NCI-H1092 (cell line): ENCODE data around the gene RAVER1.
A peak's percentile ranks its signal among the peaks of the same experiment; 100 is the strongest.
"Not testable (repeated sequence)": the region's sequence is repeated elsewhere in the genome, so short reads cannot be mapped to it uniquely, and the experiment has no call there.

Experiments
- DNase-seq: peaks from one replicate; lab custom pipeline; 2025; lab: John Stamatoyannopoulos, UW

The RAVER1 gene

DNA sequence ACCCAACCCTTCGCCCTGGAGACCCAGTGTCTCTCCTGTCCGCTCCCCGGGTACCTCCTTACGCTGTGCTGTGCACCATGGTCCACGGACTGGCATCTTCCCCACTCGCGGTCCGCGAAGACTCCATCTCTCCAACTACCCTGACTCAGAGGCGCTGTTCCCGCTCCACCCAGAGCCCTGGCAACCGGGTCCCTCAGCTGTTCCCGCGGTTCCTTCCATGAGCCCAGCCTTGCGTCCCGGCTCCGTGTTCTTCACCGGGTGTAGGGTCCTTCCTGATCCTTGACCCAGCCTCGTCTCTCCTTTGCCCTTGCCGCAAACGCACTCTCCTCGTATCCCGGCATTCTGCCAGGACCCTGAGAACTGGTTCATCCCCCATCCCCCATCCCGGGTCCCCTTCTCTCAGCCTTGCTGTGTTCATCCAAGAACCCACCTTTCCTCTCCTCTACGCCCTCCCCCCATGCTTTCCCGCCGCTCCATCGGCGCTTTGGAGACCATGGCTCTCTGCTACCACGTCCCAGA lies 42.9 kb downstream of the RAVER1 start:
- no peak for DNase-seq

DNA sequence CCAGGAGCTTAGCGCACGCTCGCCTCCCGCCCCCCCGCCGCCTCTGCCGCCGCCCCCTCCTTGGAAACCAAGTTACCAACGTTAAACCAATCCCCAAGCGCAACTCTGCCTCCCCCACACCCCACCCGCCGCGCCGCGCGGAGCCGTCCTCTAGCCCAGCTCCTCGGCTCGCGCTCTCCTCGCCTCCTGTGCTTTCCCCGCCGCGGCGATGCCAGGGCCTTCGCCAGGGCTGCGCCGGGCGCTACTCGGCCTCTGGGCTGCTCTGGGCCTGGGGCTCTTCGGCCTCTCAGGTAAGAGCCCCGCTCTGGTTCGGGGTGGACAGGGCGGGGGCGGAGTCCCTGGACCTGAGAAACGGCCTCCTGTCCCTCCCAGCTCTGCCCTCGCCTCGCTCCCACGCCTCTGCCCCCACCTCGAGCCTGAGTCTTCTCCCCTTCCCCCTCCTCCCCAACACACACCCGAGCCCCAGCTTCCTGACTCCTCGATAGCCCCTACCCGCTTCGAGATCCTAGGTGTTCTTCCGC lies 43.4 kb downstream of the RAVER1 start, which contains the start of gene ICAM5:
Gene ICAM5, plus strand, starts transcription at position 117 of the 521 bp plus-strand sequence. Its CDS starts 92 bp downstream, at position 209.
- DNase-seq = no peak

DNA sequence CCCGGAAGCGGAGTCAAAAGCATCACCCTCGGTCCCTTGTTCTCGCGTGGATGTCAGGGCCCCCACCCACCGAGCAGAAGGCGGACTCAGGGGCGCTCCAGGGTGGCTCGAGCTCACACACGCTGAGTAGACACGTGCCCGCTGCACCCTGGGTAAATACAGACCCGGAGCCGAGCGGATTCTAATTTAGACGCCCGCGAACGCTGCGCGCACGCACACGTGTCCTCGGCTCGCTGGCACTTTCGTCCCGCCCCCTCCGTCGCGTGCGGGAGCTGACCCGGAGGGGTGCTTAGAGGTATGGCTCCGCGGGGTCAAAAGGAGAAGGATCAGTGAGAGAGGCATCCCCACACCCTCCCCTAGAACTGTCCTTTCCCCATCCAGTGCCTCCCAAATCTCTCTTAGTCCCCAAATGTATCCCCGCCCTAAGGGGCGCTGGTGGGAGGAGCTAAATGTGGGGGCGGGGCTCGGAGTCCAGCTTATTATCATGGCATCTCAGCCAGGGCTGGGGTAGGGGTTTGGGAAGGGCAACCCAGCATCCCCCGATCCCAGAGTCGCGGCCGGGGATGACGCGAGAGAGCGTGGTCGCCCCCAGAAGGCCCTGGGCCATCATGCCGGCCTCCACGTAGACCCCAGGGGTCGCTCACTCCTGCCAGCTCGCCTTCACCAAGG lies 44.0 kb downstream of the RAVER1 start:
- peak; percentile 22 for DNase-seq

DNA sequence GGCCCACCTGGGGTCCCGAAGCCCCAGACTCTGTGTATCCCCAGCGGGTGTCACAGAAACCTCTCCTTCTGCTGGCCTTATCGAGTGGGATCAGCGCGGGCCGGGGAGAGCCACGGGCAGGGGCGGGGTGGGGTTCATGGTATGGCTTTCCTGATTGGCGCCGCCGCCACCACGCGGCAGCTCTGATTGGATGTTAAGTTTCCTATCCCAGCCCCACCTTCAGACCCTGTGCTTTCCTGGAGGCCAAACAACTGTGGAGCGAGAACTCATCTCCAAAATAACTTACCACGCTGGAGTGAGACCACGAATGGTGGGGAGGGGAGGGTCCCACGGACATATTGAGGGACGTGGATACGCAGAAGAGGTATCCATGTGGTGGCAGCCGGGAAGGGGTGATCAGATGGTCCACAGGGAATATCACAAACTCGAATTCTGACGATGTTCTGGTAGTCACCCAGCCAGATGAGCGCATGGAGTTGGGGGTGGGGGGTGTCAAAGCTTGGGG lies 44.6 kb downstream of the RAVER1 start:
- DNase-seq = no peak

DNA sequence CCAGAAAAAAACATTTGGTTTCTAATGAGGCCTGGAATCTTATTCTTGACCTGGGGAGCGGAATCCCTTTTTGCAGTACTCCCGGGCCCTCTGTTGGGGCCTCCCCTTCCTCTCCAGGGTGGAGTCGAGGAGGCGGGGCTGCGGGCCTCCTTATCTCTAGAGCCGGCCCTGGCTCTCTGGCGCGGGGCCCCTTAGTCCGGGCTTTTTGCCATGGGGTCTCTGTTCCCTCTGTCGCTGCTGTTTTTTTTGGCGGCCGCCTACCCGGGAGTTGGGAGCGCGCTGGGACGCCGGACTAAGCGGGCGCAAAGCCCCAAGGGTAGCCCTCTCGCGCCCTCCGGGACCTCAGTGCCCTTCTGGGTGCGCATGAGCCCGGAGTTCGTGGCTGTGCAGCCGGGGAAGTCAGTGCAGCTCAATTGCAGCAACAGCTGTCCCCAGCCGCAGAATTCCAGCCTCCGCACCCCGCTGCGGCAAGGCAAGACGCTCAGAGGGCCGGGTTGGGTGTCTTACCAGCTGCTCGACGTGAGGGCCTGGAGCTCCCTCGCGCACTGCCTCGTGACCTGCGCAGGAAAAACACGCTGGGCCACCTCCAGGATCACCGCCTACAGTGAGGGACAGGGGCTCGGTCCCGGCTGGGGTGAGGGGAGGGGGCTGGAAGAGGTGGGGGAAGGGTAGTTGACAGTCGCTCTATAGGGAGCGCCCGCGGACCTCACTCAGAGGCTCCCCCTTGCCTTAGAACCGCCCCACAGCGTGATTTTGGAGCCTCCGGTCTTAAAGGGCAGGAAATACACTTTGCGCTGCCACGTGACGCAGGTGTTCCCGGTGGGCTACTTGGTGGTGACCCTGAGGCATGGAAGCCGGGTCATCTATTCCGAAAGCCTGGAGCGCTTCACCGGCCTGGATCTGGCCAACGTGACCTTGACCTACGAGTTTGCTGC lies 46.3 kb downstream of the RAVER1 start, which contains the start of gene ICAM4:
Gene ICAM4, plus strand, starts transcription at position 153 of the 935 bp plus-strand sequence. Its CDS starts 58 bp downstream, at position 211.
- no peak for DNase-seq

DNA sequence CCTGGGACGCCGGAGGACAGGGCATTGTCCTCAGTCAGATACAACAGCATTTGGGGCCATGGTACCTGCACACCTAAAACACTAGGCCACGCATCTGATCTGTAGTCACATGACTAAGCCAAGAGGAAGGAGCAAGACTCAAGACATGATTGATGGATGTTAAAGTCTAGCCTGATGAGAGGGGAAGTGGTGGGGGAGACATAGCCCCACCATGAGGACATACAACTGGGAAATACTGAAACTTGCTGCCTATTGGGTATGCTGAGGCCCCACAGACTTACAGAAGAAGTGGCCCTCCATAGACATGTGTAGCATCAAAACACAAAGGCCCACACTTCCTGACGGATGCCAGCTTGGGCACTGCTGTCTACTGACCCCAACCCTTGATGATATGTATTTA lies 47.9 kb downstream of the RAVER1 start:
- DNase-seq = no peak

DNA sequence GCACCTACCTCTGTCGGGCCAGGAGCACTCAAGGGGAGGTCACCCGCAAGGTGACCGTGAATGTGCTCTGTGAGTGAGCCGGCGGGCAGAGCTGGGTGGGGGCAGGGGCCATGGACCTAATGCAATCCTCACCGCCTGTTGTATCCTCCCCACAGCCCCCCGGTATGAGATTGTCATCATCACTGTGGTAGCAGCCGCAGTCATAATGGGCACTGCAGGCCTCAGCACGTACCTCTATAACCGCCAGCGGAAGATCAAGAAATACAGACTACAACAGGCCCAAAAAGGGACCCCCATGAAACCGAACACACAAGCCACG lies 48.4 kb downstream of the RAVER1 start:
- DNase-seq = no peak

DNA sequence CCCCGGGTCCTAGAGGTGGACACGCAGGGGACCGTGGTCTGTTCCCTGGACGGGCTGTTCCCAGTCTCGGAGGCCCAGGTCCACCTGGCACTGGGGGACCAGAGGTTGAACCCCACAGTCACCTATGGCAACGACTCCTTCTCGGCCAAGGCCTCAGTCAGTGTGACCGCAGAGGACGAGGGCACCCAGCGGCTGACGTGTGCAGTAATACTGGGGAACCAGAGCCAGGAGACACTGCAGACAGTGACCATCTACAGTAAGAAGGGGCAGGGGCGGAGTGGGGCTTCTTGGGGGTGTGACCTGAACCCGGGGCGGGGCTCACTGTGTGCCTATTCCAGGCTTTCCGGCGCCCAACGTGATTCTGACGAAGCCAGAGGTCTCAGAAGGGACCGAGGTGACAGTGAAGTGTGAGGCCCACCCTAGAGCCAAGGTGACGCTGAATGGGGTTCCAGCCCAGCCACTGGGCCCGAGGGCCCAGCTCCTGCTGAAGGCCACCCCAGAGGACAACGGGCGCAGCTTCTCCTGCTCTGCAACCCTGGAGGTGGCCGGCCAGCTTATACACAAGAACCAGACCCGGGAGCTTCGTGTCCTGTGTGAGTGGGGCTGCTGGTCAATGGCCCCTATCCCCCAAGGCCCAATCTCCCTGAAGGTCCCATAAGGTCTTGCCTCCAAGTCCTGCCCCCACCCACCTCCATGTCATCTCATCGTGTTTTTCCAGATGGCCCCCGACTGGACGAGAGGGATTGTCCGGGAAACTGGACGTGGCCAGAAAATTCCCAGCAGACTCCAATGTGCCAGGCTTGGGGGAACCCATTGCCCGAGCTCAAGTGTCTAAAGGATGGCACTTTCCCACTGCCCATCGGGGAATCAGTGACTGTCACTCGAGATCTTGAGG lies 49.0 kb downstream of the RAVER1 start:
- no peak for DNase-seq

DNA sequence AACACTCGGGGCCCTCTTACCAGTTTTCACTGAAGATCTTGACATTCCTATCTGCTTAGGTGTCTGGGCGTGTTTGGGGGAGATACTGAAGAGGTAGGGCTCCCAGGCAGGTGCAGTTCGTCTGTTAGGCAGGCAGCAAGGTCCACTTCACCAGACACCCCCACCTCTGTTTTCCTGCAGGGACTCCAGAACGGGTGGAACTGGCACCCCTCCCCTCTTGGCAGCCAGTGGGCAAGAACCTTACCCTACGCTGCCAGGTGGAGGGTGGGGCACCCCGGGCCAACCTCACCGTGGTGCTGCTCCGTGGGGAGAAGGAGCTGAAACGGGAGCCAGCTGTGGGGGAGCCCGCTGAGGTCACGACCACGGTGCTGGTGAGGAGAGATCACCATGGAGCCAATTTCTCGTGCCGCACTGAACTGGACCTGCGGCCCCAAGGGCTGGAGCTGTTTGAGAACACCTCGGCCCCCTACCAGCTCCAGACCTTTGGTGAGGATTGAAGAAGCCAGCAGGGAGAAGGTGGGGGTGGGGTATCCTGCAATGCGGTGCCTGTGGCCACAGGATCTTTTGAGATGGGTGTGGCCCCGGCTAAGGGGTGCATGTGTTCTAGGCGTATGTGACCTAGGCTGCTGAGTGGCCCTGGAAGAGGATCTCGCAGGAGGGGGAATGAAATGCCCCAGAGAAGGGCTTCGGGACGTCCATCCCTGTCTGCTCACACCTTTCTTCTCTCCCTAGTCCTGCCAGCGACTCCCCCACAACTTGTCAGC lies 49.8 kb downstream of the RAVER1 start:
- DNase-seq = no peak

DNA sequence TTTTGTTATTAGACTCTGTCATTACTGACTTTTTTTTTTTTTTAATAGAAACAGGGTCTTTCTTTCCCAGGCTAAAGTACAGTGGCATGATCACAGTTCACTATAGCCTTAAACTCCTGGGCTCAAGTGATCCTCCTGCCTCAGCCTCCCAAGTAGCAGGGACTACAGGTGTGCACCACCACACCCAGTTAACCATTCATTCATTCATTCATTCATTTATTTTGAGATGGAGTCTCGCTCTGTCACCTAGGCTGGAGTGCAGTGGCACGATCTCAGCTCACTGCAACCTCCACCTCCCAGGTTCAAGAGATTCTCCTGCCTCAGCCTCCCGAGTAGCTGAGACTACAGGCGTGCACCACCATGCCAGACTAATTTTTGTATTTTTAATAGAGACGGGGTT lies 51.3 kb downstream of the RAVER1 start:
- DNase-seq = not testable (repeated sequence)

DNA sequence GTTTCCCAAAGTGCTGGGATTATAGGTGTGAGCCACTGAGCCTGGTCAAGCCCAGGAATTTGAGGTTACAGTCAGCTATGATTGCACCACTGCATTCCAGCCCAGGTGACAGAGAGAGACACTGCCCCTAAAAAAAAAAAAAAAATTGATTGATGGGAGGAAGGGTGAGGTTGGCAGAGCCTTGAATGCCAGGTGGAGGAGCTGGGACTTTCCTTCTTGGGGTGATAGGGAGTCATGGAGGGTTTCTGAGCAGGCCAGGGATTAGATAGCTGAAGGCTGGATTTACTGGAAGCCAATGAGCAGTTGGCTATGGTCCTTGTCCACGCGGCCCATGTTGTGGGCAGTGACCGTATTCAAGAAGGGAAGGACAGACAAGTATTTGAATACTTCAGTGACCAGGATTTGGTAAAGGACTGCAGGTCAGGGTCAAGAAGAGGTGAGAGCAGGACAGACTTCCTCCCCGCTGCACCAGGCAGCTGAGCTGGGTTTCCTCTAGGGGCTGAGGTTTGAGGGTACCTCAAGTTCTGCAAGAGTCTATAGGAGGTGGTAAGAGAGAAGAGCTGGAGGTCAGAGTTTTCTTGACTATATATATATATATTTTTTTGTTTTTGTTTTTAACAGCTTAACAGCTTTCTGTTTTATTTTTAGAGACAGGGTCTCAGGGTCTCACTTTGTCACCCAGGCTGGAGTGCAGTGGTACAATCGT lies 53.4 kb downstream of the RAVER1 start:
- DNase-seq = no peak

DNA sequence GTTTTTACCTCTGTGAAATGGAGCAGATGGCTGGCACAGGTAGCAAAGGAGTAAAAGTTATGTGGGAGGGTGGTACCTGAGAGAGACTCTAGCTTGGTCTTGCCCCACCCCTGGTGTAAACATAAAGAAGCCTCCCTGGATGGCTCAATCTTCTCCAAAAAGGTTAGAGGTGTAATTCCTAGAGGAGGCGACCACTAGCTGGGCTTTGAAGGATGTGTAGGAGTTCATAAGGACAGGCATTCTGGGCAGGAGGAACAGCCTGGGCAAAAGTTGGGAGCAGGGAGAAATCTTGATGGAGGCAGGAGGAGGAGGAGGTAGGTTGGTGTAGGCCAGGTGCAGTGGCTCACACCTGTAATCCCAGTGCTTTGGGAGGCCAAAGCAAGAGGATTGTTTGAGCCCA lies 54.4 kb downstream of the RAVER1 start:
- no peak for DNase-seq

DNA sequence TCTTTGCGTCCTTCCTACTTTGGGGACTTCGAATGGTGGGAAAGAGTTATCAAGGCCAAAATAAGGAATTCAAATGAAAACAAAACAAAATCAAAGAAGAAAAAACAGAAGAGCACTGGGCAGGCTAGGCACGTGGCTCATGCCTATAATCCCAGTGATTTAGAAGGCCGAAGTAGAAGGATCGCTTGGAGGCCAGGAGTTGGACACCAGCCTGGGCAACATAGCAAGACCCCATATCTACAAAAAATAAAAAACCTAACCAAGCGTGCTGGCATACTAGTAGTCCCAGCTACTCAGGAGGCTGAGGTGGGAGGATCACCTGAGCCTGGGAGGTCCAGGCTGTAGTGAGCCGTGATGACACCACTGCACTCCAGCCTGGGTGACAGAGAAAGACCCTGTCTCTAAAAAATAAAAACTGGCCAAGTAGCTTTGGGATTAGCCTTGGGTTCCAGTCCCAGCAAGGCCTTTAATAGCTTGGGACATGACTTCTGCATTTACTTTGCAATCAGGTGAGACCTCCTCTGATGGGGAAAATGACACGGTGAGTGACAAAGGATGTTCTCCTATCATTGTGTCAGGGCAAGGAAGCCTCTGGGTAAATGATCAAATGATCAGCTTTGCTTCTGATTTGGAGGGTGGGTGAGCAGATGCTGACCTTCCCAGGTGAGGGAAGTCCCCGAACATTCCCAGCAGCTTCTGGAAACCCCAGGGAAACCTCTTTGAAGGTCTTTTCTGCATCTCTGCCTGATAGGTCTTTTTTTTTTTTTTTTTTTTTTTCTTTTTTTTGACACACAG lies 55.3 kb downstream of the RAVER1 start:
- DNase-seq = no peak

DNA sequence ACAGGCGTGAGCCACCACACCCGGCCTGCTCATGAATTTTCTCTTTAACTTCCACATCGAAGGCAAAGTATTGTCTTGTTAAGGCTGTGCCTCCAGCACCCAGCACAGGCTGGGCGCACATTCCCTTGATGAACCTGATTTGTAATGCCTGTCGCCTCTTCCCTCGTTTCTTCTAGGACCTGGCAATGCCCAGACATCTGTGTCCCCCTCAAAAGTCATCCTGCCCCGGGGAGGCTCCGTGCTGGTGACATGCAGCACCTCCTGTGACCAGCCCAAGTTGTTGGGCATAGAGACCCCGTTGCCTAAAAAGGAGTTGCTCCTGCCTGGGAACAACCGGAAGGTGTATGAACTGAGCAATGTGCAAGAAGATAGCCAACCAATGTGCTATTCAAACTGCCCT lies 58.7 kb downstream of the RAVER1 start:
- DNase-seq = no peak

DNA sequence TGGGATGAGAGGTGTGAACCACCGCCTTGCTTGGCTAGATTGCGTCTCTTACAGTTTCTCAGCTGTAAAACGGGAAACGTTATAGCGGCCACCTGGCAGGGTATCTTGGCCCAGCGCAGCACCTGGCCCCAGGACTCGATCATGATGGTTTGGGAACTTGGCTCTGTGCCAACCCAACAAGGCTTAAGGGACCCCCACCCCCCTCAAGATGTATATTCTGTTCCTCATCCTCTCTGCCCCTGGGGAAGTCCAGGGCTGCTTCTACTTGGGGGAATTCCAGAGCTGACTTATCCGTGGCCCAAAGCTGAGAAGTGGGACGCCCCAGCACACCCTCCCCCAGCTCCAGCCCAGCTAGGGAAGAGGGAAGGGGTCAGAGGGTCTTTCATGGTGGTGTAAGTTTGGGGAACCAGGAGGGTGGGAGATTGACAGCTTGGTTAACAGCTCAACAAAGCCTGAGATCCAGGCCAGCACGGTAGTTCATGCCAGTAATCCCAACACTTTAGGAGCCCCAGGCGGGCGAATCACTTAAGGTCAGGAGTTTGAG lies 61.7 kb downstream of the RAVER1 start:
- no peak for DNase-seq

DNA sequence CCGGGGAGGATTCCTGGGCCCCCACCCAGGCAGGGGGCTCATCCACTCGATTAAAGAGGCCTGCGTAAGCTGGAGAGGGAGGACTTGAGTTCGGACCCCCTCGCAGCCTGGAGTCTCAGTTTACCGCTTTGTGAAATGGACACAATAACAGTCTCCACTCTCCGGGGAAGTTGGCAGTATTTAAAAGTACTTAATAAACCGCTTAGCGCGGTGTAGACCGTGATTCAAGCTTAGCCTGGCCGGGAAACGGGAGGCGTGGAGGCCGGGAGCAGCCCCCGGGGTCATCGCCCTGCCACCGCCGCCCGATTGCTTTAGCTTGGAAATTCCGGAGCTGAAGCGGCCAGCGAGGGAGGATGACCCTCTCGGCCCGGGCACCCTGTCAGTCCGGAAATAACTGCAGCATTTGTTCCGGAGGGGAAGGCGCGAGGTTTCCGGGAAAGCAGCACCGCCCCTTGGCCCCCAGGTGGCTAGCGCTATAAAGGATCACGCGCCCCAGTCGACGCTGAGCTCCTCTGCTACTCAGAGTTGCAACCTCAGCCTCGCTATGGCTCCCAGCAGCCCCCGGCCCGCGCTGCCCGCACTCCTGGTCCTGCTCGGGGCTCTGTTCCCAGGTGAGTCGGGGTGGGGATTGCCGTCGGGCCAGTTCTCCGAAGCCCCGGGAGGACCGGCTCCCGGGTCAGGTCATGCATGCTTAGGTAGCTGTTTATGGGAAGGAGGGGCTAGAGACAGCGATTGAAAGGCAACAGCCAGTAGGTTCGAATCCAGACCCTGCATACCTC lies 62.5 kb downstream of the RAVER1 start, which contains the start of gene ICAM1:
Gene ICAM1, plus strand, starts transcription at position 505 of the 779 bp plus-strand sequence. Its CDS starts 40 bp downstream, at position 545.
- DNase-seq = no peak

DNA sequence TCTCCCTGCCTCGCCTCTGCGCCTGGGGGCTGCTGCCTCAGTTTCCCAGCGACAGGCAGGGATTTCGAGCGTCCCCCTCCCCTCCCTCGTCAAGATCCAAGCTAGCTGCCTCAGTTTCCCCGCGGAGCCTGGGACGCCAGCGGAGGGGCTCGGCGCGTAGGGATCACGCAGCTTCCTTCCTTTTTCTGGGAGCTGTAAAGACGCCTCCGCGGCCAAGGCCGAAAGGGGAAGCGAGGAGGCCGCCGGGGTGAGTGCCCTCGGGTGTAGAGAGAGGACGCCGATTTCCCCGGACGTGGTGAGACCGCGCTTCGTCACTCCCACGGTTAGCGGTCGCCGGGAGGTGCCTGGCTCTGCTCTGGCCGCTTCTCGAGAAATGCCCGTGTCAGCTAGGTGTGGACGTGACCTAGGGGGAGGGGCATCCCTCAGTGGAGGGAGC lies 63.1 kb downstream of the RAVER1 start:
- DNase-seq = no peak
